Medulla oblongata (tissue), 1 donor: ENCODE data around the gene EVPL.
A peak's percentile ranks its signal among the peaks of the same experiment; 100 is the strongest.

Experiments used
- DNase-seq: peaks from one replicate; pipeline ENCODE4 v3.0.0-alpha.2; 2015; ENCODE audit errors: extremely low spot score

EVPL gene

DNA sequence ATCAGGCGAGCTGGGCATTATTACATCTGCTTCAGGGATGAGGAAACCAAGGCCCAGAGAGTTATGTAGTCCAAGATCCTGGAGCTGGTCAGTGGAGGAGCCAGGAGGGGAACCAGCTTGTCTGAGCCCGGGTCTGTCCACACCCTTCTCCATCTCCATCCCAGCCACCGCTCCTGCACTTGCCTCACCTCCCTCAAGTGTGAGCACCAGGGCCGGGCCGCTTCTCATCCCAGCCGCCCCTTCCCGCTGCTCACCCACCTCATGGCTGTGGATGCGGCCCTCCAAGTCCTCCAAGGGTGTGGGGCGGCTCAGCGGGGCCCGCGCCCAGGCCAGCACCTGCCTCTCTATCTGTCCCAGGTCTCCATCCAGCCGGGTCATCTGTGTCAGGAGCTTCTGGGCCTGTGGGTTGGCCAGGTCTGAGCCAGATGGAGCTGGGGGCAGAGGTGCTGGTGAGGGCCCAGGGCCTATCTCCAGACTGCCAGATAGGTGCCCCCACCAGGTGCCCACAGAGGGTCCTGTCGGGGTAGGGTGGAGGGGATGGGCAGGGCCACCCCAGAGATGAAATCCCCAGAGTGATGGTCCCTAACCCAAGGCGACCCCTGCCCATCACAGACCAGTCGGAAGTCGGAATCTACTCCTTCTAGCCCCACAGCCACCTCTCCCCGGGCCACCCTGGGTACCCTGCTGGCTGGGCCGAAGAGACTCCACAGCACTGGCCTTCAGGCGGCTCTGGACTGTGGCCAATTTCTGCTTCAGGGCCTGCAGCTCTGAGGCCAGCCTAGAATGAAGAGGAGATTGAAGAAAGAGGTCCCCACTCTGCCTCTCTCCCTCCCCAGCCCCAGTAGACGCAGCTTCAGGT is 9.4 kb downstream of the EVPL start:
- no peak for DNase-seq

DNA sequence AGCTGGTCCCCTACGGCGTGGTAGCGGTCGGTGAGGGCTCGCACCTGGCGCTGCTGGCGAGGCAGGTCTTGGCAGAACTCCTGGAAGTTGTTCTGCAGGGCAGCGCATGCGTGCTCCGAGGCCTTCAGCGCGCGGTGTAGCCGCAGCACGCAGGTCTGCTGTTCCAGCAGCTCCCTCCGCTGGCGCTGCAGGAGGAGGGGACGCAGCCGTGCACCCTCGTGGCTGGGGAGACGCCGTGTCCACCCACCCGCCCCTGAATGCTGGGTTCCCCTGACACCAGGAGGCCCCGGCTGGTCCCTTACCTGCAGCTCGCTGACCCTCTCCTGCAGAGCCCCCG is 12.2 kb downstream of the EVPL start:
- no peak for DNase-seq

GRCh38 chr17:76014100-76014924 is 12.8 kb downstream of the EVPL start:
- DNase-seq = peak; percentile 68

DNA sequence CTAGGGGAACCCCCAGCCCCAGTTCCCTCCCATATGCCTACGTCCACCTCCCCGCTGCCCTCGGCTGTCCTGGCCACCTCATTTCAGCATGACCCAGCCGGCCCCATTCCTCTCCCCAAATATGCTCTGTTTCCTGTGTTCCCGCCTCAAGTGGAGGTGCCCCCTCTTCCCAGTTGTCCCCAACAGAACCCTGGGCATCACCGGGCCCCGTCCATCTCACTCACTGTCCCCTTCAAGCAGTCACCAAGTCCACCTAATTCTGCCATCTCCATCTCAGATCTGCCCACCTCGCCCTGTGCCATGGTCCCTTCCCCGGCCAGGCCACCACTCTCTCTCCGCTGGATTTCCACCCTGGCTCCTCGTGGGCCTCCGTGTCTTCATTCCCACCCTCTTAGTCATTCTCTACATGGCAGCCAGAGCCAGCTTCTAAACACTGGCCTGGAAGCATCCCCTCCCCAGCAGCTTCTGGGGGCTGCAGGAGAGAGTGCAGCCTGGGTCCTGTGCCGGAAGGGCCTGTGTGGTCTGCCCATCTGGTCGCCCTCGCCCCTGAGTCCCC is 13.7 kb downstream of the EVPL start:
- no peak for DNase-seq

GRCh38 chr17:76011951-76012350 is 15.2 kb downstream of the EVPL start:
- DNase-seq = no peak

DNA sequence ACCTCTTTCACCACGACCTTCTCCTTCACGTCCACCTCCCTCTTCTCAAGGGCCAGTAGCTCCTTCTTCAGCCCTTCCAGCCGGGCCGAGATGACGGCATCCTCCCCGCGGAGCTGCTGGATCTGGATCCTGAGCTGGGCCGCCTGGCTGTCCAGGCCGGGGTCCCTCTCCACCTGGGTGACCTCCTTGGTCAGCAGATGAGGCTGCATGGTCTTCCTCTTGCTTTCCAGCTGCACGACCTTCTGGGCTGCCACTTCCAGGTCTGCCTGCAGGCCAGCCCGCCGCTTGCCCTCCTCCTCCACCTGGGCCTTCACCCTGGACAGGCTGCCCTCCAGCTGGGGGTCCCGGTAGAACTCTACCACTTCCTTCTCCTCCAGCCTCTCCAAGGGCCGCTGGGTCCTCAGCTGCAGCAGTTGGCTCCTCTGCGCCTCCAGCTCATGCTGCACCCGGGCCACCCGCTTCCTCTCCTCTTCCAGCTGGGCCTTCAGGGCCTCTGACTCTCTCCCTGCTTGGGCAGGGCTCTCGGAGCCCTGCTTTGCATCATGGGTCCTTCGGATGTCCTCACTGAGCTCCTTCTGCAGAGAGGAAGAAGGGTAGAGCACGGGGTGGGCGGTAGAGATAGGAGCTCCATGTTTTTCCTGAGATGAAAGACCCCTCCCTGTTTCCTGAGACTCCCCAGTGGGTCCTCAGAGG is 17.0 kb downstream of the EVPL start:
- no peak for DNase-seq

DNA sequence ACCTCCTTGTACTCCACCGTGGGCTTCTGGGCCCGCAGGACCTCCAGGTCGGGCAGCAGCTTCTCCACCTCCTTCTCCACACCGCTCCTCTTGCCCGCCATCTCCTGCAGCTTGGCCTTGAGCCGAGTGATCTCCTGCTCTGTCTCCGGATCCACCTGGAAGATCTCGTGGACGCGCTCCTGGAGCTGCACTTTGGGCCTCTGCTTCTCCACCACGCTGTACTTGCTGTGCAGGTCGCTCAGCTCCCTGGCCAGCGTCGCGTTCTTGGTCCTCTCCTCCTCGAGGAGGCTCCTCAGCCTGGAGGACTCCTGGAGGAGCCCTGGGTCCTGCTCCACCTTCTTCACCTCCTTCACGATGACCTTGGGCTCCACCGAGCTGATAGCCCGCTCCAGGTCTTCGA is 17.7 kb downstream of the EVPL start:
- no peak for DNase-seq

- DNase-seq = no peak
Observed at GRCh38 chr17:76008630-76009425, 18.3 kb downstream of the EVPL start.

DNA sequence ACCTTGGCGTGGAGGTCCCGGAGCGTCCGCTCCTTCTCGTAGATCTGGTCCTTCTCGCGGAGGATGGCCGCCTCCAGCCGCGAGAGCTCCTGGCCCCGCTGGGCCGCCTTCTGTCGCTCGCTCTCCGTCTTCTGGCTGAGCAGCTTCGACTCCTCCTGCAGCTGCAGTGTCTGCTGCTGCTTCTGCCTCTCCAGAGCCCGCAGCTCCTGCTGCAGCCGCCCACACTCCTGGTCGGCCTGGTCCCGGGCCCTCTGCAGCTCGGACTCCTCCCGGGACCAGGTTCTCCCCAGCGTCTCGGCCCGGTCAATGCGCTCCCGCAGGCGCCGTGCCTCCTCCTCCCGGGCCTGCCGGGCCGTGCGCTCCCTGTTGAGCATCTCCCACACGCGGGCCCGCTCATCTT is 18.9 kb downstream of the EVPL start:
- no peak for DNase-seq

DNA sequence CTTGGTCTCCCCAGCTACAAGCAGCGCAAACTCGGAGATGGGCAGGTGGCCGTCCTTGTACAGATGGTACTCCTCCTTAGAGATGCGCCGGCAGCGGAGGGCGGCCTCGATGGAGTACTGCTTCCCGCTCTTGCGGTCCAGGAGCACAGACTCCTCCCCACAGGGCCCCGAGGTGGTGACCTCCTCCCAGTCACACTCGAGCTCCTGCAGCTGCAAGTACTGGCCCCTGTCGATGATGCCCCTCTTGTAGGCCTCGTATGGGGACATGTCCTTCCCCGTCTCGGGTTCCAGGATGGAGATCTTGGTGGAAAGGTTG is 19.3 kb downstream of the EVPL start:
- no peak for DNase-seq

DNA sequence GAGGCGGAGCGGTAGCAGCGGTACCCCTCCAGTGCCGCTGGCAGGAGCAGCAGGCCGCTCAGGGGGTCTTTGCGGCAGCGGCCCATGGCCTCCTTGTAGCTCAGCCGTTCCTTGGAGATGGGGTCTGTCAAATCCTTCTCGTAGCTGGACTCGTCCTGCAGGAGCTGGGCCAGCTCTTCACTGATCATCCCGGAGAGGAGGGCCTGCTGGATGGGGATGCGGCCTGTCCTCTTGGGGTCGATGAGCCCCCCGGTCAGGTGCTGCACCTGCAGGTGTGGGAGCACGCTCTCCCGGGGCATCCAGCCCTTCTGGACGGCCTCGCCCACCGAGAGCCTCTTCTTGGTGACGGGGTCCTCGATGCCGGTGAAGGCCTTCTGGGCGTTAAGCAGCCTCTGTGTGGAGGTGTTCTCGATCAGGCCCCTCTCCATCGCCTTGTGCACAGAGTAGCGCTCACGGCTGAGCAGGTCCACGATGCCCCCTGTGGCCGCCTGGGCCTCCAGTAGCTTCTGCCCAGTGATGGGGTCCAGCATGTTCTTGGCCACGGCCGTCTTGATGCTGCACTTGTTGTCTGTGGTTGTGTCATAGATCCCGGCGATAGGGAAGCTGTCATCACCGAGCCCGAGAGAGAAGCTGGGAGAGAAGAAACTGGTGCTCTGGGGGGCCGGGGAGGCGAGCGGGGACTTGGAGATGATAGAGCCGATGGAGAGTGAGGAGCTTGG is 19.8 kb downstream of the EVPL start:
- no peak for DNase-seq

DNA sequence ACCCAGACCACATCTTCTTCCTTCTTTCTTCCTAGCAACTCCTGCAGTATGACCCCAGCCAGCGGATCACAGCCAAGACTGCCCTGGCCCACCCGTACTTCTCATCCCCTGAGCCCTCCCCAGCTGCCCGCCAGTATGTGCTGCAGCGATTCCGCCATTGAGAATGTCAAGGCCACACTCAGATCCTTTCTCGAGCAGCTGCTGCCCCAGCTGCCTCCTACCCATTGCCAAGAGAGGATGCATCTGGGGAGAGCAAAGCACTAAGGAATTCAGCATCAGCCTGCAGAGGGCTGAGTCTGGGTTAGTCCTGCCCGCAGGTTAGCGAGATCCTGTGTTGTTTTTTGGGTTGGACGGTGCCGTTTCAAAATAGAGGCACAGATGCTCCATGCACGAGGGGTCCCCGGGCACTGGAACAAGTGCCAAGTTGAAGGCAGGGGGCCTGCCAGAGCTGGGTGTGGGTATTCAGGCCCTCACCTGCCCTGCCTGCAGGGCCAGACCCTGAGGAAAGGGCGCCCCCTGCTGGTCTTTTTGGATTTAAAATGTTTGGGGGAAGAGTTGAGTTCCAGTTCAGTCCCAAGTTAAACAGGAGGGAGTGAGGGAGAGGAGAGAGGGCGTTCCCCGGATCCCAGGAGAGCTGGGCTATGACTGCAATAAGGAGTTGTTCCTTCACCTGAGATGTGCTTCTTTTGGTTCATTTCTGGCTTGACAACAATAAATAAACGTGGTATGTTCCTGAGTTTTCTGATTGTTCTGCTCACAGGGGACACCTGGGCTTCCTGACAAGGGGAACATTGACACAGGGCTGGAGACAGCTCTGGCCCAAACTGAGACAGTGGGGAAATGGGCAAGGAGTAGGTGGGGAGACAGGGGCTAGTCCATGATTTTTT is 21.6 kb downstream of the EVPL start:
- DNase-seq = peak; percentile 85

GRCh38 chr17:76004750-76005262 is 22.3 kb downstream of the EVPL start:
- DNase-seq = no peak

DNA sequence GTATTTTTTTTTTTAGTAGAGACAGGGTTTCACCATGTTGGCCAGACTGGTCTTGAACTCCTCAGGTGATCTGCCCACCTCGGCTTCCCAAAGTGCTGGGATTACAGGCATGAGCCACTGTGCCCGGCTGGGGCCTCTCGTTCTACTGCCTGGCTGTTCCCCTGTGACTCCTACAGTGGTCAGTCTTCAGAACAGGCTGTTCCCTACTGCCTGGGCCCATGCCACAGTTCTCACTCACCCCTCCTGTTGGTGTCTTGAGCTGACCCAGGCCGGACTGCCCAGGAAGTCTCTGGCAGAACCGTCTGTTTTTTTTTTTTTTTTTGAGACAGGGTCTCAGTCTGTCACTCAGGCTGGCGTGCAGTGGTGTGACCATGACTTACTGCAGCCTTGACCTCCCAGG is 23.2 kb downstream of the EVPL start:
- no peak for DNase-seq

- DNase-seq = no peak
Observed at GRCh38 chr17:76002100-76002499, 25.0 kb downstream of the EVPL start.

- no peak for DNase-seq
Observed at GRCh38 chr17:76000755-76001521, 26.2 kb downstream of the EVPL start, which contains the start of gene CDK3. CDK3 (plus strand) TSS chr17:76000855; CDS start chr17:76001426, 571 bp downstream.

- no peak for DNase-seq
Observed at GRCh38 chr17:76000016-76000754, 26.9 kb downstream of the EVPL start.

DNA sequence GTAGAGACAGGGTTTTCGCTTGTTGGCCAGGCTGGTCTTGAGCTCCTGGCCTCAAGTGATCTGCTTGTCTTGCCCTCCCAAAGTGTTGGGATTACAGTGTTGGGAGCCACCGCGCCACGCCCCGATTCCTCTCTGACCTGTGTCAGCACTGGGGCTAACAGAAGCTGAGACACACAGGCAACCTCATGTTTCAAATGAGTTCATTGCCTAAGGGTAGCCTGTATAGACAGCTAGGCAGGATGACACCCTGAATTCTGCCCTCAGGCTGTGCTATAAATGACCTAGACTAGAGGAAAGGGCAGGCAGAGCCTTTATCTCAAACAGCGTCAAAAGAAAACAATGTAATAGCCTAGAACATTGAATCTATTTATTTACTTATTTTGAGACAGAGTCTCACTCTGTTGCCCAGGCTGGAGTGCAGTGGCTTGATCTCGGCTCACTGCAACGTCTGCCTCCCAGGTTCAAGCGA is 28.7 kb downstream of the EVPL start:
- no peak for DNase-seq
